ENCODE results near the gene SYN1.

Gene SYN1

DNA sequence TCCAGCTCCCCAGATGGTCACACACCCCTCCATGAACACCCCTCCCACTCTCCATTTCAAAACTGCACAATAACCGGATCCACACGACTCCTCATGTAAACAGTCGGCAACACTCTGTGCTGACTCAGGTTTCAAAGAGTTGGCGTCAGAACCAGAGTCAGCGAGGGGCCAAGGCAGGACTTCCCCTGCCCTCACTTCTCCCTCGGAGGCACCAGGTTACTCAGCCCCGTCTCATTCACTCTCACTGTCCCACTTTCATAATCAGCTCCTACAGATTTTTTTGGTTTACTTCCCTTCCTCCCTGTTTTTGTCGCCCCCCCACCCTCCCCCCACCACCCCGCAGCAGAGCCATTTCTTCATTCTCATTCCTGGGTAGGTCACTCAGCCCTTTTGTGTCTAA lies 40.1 kb downstream of the SYN1 start:
- peak overlapping the region in 1 of 2 donors; percentile 32 for H3K27ac ChIP-seq
- DNase-seq (ENCODE audit: low spot score): no peak
- TF ChIP-seq, protein P1, sequence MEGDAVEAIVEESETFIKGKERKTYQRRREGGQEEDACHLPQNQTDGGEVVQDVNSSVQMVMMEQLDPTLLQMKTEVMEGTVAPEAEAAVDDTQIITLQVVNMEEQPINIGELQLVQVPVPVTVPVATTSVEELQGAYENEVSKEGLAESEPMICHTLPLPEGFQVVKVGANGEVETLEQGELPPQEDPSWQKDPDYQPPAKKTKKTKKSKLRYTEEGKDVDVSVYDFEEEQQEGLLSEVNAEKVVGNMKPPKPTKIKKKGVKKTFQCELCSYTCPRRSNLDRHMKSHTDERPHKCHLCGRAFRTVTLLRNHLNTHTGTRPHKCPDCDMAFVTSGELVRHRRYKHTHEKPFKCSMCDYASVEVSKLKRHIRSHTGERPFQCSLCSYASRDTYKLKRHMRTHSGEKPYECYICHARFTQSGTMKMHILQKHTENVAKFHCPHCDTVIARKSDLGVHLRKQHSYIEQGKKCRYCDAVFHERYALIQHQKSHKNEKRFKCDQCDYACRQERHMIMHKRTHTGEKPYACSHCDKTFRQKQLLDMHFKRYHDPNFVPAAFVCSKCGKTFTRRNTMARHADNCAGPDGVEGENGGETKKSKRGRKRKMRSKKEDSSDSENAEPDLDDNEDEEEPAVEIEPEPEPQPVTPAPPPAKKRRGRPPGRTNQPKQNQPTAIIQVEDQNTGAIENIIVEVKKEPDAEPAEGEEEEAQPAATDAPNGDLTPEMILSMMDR (IDR thresholded peaks at IDR 0.05): no peak
- no peak overlapping the region for H3K4me3 ChIP-seq

DNA sequence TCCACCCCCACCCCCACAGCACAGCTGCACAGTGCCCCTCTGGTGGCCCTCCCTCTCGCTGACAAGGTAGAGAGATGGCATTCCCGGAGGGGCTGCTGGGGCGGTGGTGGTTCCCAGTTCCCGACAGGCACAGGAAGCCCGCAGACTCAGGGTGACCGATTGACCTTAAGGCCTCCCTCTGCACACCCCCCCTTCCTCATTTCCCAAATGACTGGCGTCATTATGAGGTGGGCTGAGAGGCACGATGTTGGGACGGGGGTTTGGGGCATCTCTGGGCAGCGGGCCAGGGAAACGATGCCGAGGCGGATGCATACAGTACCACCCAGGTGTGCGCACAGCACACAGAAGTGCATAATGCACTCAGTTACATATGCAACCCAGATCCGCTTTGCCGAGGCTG lies 41.0 kb downstream of the SYN1 start:
- DNase-seq (ENCODE audit: low spot score): no peak
- H3K27ac ChIP-seq: no peak overlapping the region
- TF ChIP-seq, protein P1 (IDR thresholded peaks at IDR 0.05): no peak
- no peak overlapping the region for H3K4me3 ChIP-seq

DNA sequence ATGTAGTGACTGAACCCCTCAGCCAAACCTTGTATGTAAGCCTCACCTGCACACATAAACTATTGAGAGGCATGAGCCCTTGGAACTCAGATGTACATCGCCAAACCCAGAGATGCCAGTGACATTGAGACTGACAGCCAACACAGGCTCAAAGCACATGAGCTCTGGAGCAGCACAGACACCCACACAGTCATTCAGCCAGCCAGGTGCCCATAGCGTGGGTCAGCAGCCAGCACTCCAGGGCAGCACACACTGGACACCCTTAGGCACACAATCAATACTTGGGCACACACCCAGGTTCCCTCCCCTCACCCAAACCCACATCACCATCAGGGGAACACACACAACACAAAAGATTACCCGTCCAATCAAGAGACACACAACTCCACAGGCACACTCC lies 41.8 kb downstream of the SYN1 start:
- Histone ChIP-seq H3K27ac (peak overlapping the region in 1 of 2 donors; percentile 64), H3K4me3 (no peak overlapping the region)
- TF ChIP-seq, protein P1 (IDR thresholded peaks at IDR 0.05): no peak
- DNase-seq (ENCODE audit: low spot score): no peak

DNA sequence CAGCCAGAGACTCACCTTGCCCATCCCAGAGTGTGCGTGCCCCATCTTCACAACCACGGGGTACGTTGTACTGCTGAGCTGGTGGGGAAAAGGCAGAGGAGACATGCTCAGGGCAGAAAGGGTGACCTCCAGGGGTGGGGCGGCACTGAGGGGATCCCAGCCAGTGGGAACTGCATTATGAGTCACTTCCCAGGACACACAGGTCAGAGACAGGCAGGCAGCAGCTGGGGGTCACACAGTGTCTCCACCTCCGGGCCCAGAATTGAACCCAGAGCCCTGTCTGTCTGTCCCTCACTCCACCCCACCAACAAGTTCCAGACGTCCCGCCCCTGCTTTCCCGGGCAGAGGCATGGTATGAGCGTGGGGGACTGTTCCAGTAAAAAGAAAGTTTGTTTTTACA lies 42.2 kb downstream of the SYN1 start:
- no peak overlapping the region for H3K4me3 ChIP-seq
- DNase-seq (ENCODE audit: low spot score): no peak
- H3K27ac ChIP-seq: peak overlapping the region in 1 of 2 donors; percentile 64
- TF ChIP-seq, protein P1 (IDR thresholded peaks at IDR 0.05): no peak

DNA sequence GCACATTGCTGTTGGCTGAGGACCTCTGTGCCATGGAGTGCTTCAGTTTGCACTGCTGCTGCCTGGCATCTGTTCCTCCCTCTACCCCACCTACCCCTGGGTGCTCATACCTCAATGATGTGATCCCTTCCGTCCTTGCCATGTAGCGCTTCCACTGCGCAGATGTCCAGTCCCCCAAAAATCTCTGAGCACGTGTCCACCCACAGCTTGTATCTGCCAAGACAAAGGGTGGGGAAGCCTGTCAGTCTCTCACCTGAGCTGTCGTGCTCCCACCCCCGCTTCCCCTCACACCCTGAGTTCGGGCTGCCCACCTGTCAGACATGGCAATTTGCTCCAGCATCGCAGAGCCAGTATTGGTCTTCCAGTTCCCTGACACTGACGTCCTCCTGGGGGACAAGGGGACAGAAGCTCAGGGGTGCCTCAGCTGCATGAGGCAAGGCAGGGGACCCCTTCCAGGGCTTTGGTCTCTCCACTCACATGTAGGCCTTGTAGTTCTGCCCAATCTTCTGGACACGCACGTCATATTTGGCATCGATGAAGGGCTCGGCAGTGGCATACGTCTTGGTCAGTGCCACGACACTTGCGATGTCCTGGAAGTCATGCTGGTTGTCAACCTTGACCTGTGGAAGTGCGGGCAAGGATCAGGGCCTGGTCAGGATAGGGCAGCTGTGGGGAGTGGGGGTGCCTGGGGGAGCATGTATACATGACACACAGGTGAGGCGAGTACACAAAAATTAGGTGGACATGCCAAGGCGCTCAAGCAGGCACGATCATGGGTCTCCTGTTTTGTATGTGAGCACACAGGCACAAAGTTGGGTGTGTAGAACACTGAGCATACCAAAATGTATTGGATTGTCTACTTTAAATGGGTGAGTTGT lies 43.4 kb downstream of the SYN1 start:
- TF ChIP-seq, protein P1 (IDR thresholded peaks at IDR 0.05): no peak
- no peak for DNase-seq (ENCODE audit: low spot score)
- Histone ChIP-seq H3K27ac (no peak overlapping the region), H3K4me3 (no peak overlapping the region)

DNA sequence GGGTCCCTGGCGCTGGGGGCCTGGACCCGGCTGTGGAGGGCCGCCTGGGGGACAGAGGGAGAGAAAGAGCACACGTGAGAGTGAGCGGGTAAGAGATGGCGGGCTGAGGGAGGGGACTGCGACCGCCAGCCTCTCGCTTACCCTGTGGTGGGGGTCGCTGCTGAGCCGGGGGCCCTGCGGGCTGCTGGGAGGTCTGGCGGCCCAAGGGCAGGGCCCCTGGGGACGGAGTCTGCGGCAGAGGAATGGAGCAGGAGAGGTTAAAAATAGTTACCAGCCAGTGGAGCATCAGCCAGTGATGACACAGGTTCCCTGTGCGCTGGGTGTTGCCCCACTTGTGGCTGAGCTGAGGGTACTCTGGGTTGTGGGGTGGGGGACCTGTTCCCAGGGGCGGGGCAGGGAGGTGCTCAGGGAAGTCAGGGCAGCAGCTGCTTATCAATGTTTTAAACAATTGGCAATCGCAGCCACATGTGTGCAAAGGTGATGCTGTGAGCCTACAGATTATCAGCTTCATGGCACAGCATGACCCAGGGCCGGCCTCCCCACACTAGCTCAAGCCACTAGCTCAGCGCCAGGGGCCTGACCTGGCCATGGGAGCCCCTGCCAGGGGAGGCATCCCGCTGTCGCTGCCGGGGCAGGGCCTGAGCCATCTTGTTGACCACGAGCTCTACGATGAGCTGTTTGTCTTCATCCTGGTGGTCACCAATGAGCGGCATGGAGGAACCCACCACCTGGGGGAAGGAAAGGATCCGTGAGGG lies 44.9 kb downstream of the SYN1 start:
- TF ChIP-seq, protein P1 (IDR thresholded peaks at IDR 0.05): no peak
- Histone ChIP-seq H3K27ac (peak overlapping the region; percentile 41 to 87), H3K4me3 (peak overlapping the region; percentile 67)
- DNase-seq (ENCODE audit: low spot score): no peak

Measured in coronary artery (tissue), 2 donors.